GM12878 (cell line): ENCODE results near the gene CDC37.

Experiments
- BACH1 ChIP-seq: fragments of 450-650 bp; IDR thresholded peaks from 2 replicates; pipeline ENCODE4 v1.6.1; 2017; ENCODE audit warnings: mild to moderate bottlenecking, borderline replicate concordance
- CEBPB ChIP-seq, 2 experiments: fragments of 150-350 bp in 1 of 2; IDR thresholded peaks; 2 replicates each; pipeline ENCODE4 v1.6.1; 2012 to 2014; ENCODE audit warnings: low read depth in 2 of 2, low read length in 2 of 2, borderline replicate concordance in 1 of 2, inconsistent platforms in 1 of 2
- E4F1 ChIP-seq: fragments of 450-650 bp; IDR thresholded peaks from 2 replicates; pipeline ENCODE4 v1.6.1; 2018; ENCODE audit warnings: borderline replicate concordance, mild to moderate bottlenecking; ENCODE audit not compliant: partially characterized antibody
- EZH2 ChIP-seq: IDR thresholded peaks from 2 replicates; pipeline ENCODE4 v1.6.1; 2012; ENCODE audit warnings: low read depth, mild to moderate bottlenecking, control low read depth, inconsistent platforms, low read length, borderline replicate concordance; ENCODE audit not compliant: control insufficient read depth
- IRF3 ChIP-seq: fragments of 450-650 bp; IDR thresholded peaks from 2 replicates; pipeline ENCODE4 v1.6.1; 2014; ENCODE audit warnings: mild to moderate bottlenecking
- MAX ChIP-seq: IDR thresholded peaks from 2 replicates; pipeline ENCODE4 v1.6.1; 2012; ENCODE audit warnings: low read depth, low read length, improper control_type of control experiment
- POLR2A ChIP-seq: IDR thresholded peaks from 2 replicates; pipeline ENCODE4 v1.6.1; 2011; ENCODE audit warnings: low read depth, mild to moderate bottlenecking, low read length
- POLR2AphosphoS5 ChIP-seq: IDR thresholded peaks from 2 replicates; pipeline ENCODE4 v1.6.1; 2011; ENCODE audit warnings: mild to moderate bottlenecking, low read length, inconsistent platforms
- RAD21 ChIP-seq: IDR thresholded peaks from 2 replicates; pipeline ENCODE4 v1.6.1; 2011; ENCODE audit warnings: mild to moderate bottlenecking, low read depth, low read length, moderate library complexity; ENCODE audit not compliant: insufficient read depth
- TAF1 ChIP-seq: IDR thresholded peaks from 2 replicates; pipeline ENCODE4 v1.6.1; 2011; ENCODE audit warnings: mild to moderate bottlenecking, low read depth, low read length, borderline replicate concordance
- YY1 ChIP-seq: IDR thresholded peaks from 2 replicates; pipeline ENCODE4 v1.6.1; 2011; ENCODE audit warnings: low read depth, mild to moderate bottlenecking, low read length
- ZNF687 ChIP-seq: fragments of 450-650 bp; IDR thresholded peaks from 2 replicates; pipeline ENCODE4 v1.6.1; 2017; ENCODE audit warnings: mild to moderate bottlenecking, moderate library complexity

- TF ChIP-seq POLR2AphosphoS5: no peak
- TF ChIP-seq CEBPB (IDR thresholded peaks at IDR 0.05; ENCODE audit: borderline replicate concordance in 1 of 2, low read depth in 2 of 2, low read length in 2 of 2): no peak
- TF ChIP-seq YY1: no peak
- no peak for TF ChIP-seq EZH2
- TF ChIP-seq POLR2A: no peak
- no peak for TF ChIP-seq RAD21
- no peak for TF ChIP-seq BACH1
- no peak for TF ChIP-seq TAF1
- TF ChIP-seq ZNF687: no peak
- TF ChIP-seq IRF3: no peak
- TF ChIP-seq MAX: no peak
- no peak for TF ChIP-seq E4F1
These were observed 18.8 kb downstream of the CDC37 start for GRCh38 chr19:10384580-10384979.
